ENCODE results near the gene NCAPD2. TPM values are rescaled to one million over a fixed set of nuclear protein-coding genes. Genes with fewer than 3 reads are reported as not detected.
A peak's percentile ranks its signal among the peaks of the same experiment; 100 is the strongest.
"Not testable (repeated sequence)": the region's sequence is repeated elsewhere in the genome, so short reads cannot be mapped to it uniquely, and the experiment has no call there.

Gene NCAPD2
- polyA plus RNA-seq, 5 donors, result 51.0 to 88.5 (median 61.7) TPM

DNA sequence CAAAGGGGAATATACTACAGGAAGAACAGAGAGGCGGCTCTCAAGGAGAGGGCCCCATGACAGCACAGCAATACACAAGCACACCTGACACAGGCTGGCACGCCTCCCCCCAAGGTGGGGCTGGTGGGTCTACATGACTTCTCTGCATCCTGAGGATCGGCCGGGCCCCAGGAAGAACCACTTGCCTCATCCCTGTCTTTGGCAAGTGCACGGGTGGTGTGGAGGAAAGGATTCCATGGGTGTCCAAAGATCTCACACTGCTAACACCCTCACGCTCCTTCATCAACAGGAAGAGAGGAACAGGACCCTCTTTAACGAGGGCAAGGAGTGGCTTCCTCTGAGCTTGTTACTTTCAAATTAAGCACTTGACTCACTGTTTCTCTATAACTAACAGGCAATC is 30.7 kb upstream of the NCAPD2 start:
- DNase-seq, result no peak

GRCh38 chr12:6463858-6464257 is 30.0 kb upstream of the NCAPD2 start:
- no peak for DNase-seq

DNA sequence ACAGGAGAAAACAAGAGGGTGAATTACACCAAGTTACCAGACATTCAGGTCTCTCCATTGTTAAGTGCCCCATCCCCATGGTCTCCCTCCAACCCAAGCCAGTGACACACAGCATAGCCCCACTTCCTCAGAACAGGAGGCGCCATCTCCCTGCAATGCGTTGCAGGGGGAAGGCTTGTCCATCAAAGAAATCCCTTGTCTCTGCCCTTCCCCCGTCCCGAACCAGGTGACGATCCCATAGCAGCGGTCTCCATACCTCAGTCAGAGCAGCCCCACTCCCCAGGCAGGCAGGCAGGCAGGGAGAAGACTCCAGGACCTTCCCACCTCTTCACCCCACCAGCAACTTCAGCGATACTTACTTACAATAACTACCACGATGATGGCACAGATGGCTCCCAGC is 29.4 kb upstream of the NCAPD2 start:
- DNase-seq, result no peak

DNA sequence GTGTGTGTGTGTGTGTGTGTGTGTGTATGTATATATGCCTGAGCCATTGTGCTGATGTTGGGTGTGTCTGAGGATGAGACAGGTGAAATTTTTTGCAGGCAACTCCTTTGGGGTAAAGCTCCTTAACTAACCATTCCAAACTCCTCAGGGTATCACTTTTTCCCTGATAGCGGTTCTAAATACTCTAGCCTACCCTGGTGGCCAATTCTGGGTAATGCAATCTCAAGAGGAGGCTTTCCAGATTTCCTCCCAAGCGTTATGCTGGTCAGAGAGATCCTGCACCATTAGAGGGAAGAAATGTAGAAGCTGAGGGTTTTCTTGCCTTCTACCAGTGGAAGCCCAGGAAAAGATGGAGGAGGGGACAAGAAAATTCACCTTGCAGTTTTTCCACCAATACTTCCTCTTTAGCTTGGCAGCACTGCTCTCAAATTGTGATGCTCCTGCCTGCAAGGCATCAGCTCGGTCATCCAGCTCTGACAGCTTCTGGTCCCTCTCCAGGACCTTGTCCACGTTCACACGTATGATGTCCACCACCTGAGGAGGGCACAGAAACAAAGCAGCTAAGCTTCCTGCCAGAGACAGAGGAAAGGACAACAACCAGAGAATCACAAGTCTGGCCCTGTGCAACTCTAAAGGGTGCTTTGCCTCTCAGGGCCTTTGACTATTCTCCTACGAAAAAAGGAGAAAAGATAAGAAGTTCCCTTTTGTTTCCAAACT is 28.3 kb upstream of the NCAPD2 start:
- peak in 1 of 2 donors; percentile 58 for DNase-seq

GRCh38 chr12:6466184-6466573 is 27.7 kb upstream of the NCAPD2 start:
- no peak for DNase-seq

DNA sequence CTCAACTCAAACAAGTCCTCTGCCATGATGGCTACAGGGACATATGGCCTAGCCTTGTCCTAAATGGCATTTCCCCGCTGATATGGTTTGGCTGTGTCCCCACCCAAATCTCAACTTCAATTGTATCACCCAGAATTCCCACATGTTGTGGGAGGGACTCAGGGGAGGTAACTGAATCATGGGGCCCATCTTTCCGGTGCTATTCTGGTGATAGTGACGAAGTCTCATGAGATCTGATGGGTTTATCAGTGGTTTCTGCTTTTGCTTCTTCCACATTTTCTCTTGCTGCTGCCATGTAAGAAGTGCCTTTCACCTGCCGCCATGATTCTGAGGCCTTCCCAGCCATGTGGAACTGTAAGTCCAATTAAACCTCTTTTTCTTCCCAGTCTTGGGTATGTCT is 27.2 kb upstream of the NCAPD2 start:
- DNase-seq, result not testable (repeated sequence)

DNA sequence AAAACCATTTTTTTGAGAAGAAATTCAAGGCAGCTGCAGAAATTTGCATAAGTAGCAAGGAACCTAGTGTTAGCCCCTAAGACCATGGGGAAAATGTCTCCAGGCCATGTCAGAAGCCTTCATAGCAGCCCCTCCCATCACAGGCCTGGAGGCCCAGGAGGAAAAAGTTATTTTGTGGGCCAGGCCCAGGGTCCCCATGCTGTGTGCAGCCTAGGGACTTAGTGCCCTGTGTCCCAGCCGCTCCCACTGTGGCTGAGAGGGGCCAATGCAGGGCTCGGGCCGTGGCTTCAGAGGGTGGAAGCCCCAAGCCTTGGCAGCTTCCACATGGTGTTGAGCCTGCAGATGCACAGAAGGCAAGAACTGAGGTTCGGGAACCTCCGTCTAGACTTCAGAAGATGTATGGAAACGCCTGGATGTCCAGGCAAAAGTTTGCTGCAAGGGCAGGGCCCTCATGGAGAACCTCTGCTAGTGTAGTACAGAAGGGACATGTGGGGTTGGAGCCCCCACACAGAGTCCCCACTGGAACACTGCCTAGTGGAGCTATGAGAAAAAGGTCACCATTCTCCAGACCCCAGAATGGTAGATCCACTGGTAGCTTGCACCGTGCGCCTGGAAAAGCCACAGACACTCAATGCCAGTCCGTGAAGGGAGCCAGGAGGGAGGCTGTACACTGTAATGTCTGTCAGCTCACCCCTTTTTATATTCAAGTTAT is 26.2 kb upstream of the NCAPD2 start:
- DNase-seq, result not testable (repeated sequence)

DNA sequence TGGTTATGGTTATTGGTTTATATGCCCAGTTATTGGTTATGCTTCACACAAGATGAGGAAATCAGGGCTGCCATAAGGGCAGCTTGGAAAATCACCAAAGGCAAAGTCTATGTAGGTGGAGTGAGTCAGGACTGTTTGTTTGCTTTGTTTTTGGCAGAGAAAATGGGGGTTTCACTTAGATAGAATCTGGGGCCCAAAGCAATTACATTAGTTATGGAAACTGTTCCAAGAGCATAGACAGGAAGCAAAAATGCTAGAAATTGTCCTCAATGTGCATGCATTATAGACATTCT is 25.7 kb upstream of the NCAPD2 start:
- DNase-seq, result no peak

- DNase-seq, result no peak
Observed at GRCh38 chr12:6469092-6469491, 24.8 kb upstream of the NCAPD2 start.

- no peak for DNase-seq
Observed at GRCh38 chr12:6469609-6470374, 24.1 kb upstream of the NCAPD2 start.

DNA sequence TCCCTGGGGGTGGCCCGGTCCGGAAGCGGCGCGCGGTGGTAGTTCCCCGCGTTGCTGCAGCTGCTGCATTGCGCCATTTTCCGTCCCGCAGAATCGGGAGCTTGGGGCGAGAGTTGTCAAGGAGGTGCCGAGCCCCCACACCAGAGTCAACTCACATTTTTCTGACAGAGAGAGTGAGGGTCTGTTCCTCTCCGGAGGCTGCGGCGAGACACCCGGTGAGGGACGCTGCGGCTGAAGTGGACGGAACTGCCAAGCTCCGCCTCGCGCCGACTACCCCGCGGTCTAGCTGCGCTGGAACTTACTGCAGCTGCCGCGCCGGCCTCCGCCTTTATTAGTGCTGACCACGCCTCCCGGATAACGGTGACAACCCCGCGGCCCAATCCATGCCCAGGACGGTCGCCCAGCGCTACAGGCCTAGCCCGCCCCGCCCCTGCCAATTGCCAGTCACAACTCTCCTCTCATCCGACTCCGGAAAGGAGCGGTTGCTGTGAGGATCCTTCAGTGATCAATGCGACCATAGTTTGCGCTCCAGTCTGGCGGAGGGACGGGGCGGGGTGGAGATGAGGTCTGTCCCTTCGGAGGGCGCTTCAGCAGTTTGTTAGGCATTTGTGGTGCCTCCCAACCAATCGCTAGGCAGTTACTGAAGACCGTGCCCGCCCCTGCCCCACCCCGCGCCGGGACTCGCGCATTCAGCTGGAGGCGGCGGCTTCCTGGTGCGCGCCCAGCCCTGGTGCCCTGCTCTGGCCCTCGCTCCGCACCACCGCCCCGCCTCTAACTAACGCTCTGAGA is 23.3 kb upstream of the NCAPD2 start, which contains the start of gene VAMP1:
TSS of gene VAMP1 (minus strand) at position 303 of the 789 bp plus-strand sequence. CDS start at position 157, 146 bp downstream.
- DNase-seq, result peak; percentile 97

GRCh38 chr12:6471989-6472360 is 21.9 kb upstream of the NCAPD2 start:
- no peak for DNase-seq

DNA sequence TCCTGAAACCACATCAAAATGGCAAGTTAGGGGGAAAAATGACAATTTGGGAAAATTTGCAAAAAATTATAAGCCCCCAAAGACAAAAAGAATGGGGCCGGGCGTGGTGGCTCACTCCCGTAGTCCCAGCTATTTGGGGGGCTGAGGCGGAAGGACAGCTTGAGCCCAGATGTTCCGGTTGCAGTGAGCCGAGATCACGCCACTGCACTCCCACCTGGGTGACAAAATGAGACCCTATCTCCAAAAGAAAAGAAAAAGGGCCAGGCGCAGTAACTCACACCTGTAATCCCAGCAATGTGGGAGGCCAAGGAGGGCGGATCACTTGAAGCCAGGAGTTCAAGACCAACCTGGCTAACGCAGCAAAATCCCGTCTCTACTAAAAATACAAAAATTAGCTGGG is 21.4 kb upstream of the NCAPD2 start:
- no peak for DNase-seq

DNA sequence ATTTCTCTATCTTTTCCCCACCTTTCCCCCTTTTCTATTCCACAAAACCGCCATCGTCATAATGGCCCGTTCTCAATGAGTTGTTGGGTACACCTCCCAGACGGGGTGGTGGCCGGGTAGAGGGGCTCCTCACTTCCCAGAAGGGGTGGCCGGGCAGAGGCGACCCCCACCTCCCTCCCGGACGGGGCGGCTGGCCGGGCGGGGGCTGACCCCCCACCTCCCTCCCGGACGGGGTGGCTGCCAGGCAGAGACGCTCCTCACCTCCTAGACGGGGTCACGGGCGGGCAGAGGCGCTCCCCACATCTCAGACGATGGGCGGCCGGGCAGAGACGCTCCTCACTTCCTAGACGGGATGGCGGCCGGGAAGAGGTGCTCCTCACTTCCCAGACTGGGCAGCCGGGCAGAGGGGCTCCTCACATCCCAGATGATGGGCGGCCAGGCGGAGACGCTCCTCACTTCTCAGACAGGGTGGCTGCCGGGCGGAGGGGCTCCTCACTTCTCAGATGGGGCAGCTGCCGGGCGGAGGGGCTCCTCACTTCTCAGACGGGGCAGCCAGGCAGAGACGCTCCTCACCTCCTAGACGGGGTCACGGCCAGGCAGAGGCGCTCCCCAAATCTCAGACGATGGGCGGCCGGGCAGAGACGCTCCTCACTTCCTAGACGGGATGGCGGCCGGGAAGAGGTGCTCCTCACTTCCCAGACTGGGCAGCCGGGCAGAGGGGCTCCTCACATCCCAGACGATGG is 18.5 kb upstream of the NCAPD2 start:
- DNase-seq, result not testable (repeated sequence)

GRCh38 chr12:6476489-6476888 is 17.4 kb upstream of the NCAPD2 start:
- DNase-seq, result no peak

- not testable (repeated sequence) for DNase-seq
Observed at GRCh38 chr12:6477601-6478377, 16.1 kb upstream of the NCAPD2 start.

GRCh38 chr12:6478416-6478815 is 15.5 kb upstream of the NCAPD2 start:
- DNase-seq, result no peak

DNA sequence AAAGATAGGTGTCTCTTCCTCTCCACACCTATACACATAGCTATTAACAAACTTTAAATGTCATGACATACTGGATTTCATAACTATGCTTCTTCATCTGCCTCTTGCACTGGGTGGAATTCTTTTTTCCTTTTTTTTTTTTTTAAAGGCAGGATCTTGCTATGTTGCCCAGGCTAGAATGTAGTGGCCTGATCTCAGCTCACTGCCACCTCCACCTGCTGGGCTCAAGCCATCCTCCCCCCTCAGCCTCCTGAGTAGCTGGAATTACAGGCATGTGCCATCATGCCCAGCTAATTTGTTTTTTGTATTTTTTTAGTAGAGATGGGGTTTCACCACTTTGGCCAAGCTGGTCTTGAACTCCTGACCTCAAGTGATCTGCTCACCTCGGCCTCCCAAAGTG is 5.7 kb upstream of the NCAPD2 start:
- no peak for DNase-seq

- no peak for DNase-seq
Observed at GRCh38 chr12:6489449-6489848, 4.5 kb upstream of the NCAPD2 start.

DNA sequence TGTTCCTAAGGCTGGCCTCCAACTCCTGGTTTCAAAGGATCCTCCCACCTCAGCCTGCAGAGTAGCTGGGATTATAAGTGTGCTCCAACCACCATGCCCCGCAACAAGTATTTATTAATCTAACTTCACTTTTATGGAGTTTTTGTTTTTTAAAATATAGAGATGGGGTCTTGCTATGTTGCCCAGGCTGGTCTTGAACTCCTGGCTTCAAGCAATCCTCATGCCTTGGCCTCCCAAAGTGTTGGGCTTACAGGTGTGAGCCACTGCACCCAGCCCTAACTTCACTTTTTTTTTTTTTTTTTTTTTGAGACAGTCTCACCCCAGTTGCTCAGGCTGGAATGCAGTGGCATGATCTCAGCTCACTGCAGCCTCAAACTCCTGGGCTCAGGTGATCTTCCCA is 3.2 kb upstream of the NCAPD2 start:
- not testable (repeated sequence) for DNase-seq
